ENCODE results near the gene PDAP1. TPM values are rescaled to one million over a fixed set of nuclear protein-coding genes. Genes with fewer than 3 reads are reported as not detected.

The PDAP1 gene
- total and polyA plus RNA-seq, 9 of the 15 experiments (the other 6 are each of a cell fraction or from before 2014, with no cell fraction given), result 10.2 to 315 (median 129) TPM

DNA sequence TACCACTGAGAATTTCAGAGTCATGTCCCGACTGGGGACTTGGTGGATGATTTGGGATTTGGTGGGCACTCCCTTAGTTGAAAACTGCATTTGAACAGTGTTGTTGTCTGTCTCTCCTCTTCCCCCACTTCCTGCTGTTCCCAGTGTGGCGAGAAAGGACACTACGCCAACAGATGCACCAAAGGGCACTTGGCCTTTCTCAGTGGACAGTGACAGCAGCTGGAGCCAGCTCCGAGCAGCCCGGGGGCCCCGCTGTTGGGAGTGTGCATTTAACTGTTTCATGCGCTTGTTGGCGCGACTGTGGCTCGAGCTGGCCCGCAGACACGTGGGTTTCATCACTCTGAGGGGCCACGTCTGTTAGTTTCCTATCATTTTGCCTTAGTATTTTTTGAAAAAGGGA is 47.9 kb upstream of the PDAP1 start:
- ChIA-PET CTCF (ENCODE audit: low intra/inter-chr PET ratio) (no interaction called here), POLR2A (interaction anchor here (0.6 to 2.9 kb wide), 6 partner anchors 9 to 578 kb away, joined by 3 to 28 read pairs (median 4); partner anchors contain the start of genes ATP5MF, CPSF4, PDAP1 and PTCD1)
- H3K9me3 ChIP-seq (replicated peaks; ENCODE audit: control insufficient read depth, insufficient read depth, low read depth, low read length), result no peaks in the 10 kb centered on the region
- peaks cover 0 to 18% of the 10 kb centered on the region in 2 experiments; a peak in 2 of 5 replicates for H3K4me1 ChIP-seq (replicated peaks in 1 of 2; ENCODE audit: control insufficient read depth in 2 of 2, insufficient read depth in 2 of 2, low read length in 2 of 2)
- H3K79me2 ChIP-seq (ENCODE audit: control insufficient read depth, insufficient read depth, low read length), result peaks cover 44% of the 10 kb centered on the region
- H3K4me2 ChIP-seq (ENCODE audit: insufficient read depth, low read length), result no peak overlapping the region
- 79% methylated on average over 9 of the region's 13 CpGs for WGBS (ENCODE audit: insufficient coverage, low coverage, missing lambda C conversion rate)
- intact Hi-C loops (cut with micrococcal nuclease) (no loop called here), in situ Hi-C loops (cut with MboI) (no loop called here)
- DNase-seq (ENCODE audit: extremely low read depth in 1 of 4, low spot score in 3 of 4) (peak in 1 of 4 experiments; percentile 14), FAIRE-seq (no peak), ATAC-seq (peak; percentile 3; the same call in 2 of the 3 replicates)
- peaks cover 48% of the 10 kb centered on the region for H4K20me1 ChIP-seq (replicated peaks; ENCODE audit: control insufficient read depth, insufficient read depth, low read length)
- H3K4me3 ChIP-seq, result no peak overlapping the region
- no peaks in the 10 kb centered on the region for H3K9me1 ChIP-seq (ENCODE audit: control insufficient read depth, insufficient read depth, low read length)
- no peak overlapping the region for H2AFZ ChIP-seq (ENCODE audit: low read depth, low read length)
- peaks cover 99% of the 10 kb centered on the region for H3K36me3 ChIP-seq (ENCODE audit: control insufficient read depth, insufficient read depth, low read length)
- TF ChIP-seq POLR2AphosphoS2 (IDR thresholded peaks at IDR 0.05; ENCODE audit: low read length) (peak; percentile 73), ZNF124 (CRISPR knock-in tag; IDR thresholded peaks at IDR 0.05) (no peak), RBM22 (IDR thresholded peaks at IDR 0.05; ENCODE audit: low read depth, low read length, poor library complexity, severe bottlenecking) (peak; percentile 85), POLR2AphosphoS5 (IDR thresholded peaks at IDR 0.05; ENCODE audit: control insufficient read depth, insufficient read depth, low read depth, low read length) (0 out of 2 replicates have a peak, but pooled peaks have one; percentile 3), EWSR1 (IDR thresholded peaks at IDR 0.05; ENCODE audit: borderline replicate concordance, low read depth, partially characterized antibody) (no peak), RBFOX2 (IDR thresholded peaks at IDR 0.05; ENCODE audit: low read depth, low read length) (peak; percentile 68), SUPT5H (IDR thresholded peaks at IDR 0.05) (0 out of 2 replicates have a peak, but pooled peaks have one; percentile 6), POLR2G (IDR thresholded peaks at IDR 0.05; ENCODE audit: low read depth, low read length) (peak; percentile 80), MYNN (IDR thresholded peaks at IDR 0.05) (peak; percentile 56; the same call in 1 of the 2 replicates), MYNN (CRISPR knock-in tag; IDR thresholded peaks at IDR 0.05) (no peak)
- TF ChIP-seq, protein P1, sequence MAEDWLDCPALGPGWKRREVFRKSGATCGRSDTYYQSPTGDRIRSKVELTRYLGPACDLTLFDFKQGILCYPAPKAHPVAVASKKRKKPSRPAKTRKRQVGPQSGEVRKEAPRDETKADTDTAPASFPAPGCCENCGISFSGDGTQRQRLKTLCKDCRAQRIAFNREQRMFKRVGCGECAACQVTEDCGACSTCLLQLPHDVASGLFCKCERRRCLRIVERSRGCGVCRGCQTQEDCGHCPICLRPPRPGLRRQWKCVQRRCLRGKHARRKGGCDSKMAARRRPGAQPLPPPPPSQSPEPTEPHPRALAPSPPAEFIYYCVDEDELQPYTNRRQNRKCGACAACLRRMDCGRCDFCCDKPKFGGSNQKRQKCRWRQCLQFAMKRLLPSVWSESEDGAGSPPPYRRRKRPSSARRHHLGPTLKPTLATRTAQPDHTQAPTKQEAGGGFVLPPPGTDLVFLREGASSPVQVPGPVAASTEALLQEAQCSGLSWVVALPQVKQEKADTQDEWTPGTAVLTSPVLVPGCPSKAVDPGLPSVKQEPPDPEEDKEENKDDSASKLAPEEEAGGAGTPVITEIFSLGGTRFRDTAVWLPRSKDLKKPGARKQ (CRISPR knock-in tag; IDR thresholded peaks at IDR 0.05), result no peak
- no peak overlapping the region for H3K27ac ChIP-seq (ENCODE audit: extremely low read depth, low read depth, low read length)
- no peaks in the 10 kb centered on the region for H3K27me3 ChIP-seq (ENCODE audit: control insufficient read depth in 2 of 2, insufficient read depth in 2 of 2, low read length in 2 of 2)
- no TSS peak for BruUV-seq (replicated peaks)
- H3K9ac ChIP-seq (ENCODE audit: insufficient read depth in 1 of 2, low read depth in 2 of 2, low read length in 2 of 2), result peak overlapping the region in 1 of 2 experiments; percentile 54; a peak in 1 of 4 replicates

Data from K562 (cell line).